B cell (primary cell): ENCODE results near the gene RAE1. TPM values are rescaled to one million over a fixed set of nuclear protein-coding genes. Genes with fewer than 3 reads are reported as not detected.

Experiments used
- ATAC-seq: fragments of 200-7000 bp; cut with Tn5 transposase; one replicate; pipeline ENCODE4 v1.10.0; 2021; ENCODE audit warnings: low read depth, mild to moderate bottlenecking, moderate number of reproducible peaks, moderate library complexity
- CTCF ChIA-PET: fragments of 350-600 bp; sonication (Branson Sonifier 250); formaldehyde crosslinking; loops from one replicate; lab custom pipeline; 2021; ENCODE audit warnings: antibody characterized with exemption, inconsistent platforms; lab: Charles Lee
- POLR2A ChIA-PET: fragments of 350-600 bp; sonication (Branson Sonifier 250); formaldehyde crosslinking; loops from one replicate; lab custom pipeline; 2021; ENCODE audit warnings: antibody characterized with exemption; lab: Charles Lee
- DNase-seq: peaks from one replicate; pipeline ENCODE4 v3.0.0; 2013
- H2AFZ ChIP-seq: 2 replicates; pipeline ENCODE4 v1.6.1; 2012; ENCODE audit warnings: mild to moderate bottlenecking, low read depth, low read length; ENCODE audit not compliant: insufficient read depth, poor library complexity, severe bottlenecking
- H3K27ac ChIP-seq, 2 donors: 1 replicate in 1 of 2; 2 replicates in 1 of 2; pipeline ENCODE4 v1.5.1; 2012 to 2013; ENCODE audit warnings: low read length in 2 of 2, mild to moderate bottlenecking in 2 of 2, moderate library complexity in 1 of 2
- H3K27me3 ChIP-seq, 4 experiments: fragments of 200-600 bp in 1 of 4; sonication (generic) in 1 of 4; replicated peaks in 1 of 4; 1 replicate in 2 of 4; 2 replicates in 2 of 4; pipeline versions ENCODE4 v1.6.1 to v1.7.0; 2013 to 2016; ENCODE audit warnings: low read length in 3 of 4, mild to moderate bottlenecking in 2 of 4, mixed read lengths in 1 of 4, moderate library complexity in 1 of 4; ENCODE audit not compliant: insufficient read depth in 4 of 4, control insufficient read depth in 3 of 4; ENCODE audit errors: control extremely low read depth in 1 of 4
- H3K36me3 ChIP-seq, 2 experiments: replicated peaks in 1 of 2; 1 replicate in 1 of 2; 2 replicates in 1 of 2; pipeline versions ENCODE4 v1.6.1 to v1.7.1; 2013; ENCODE audit warnings: low read length in 1 of 2; ENCODE audit not compliant: insufficient read depth in 2 of 2, control insufficient read depth in 1 of 2; ENCODE audit errors: control extremely low read depth in 1 of 2, extremely low read depth in 1 of 2
- H3K4me1 ChIP-seq, 2 donors: fragments of 200-600 bp in 1 of 2; sonication (generic) in 1 of 2; 1 replicate in 1 of 2; 2 replicates in 1 of 2; pipeline versions ENCODE4 v1.5.1 to v1.6.1; 2013 to 2017; ENCODE audit warnings: low read length in 2 of 2; ENCODE audit not compliant: control insufficient read depth in 2 of 2, insufficient read depth in 2 of 2
- H3K4me2 ChIP-seq: replicated peaks from 2 replicates; pipeline ENCODE3; 2012; ENCODE audit warnings: mild to moderate bottlenecking, low read depth, low read length; ENCODE audit not compliant: poor library complexity, severe bottlenecking
- H3K4me3 ChIP-seq, 5 experiments: fragments of 200-600 bp in 1 of 5; sonication (generic) in 1 of 5; 1 replicate in 3 of 5; 2 replicates in 2 of 5; pipeline versions ENCODE4 v1.5.1 to v1.7.0; 2011 to 2016; ENCODE audit warnings: low read length in 4 of 5, mild to moderate bottlenecking in 4 of 5, low read depth in 2 of 5, control low read depth in 1 of 5, moderate library complexity in 1 of 5; ENCODE audit not compliant: insufficient read depth in 1 of 5; ENCODE audit errors: control extremely low read depth in 1 of 5, extremely low read depth in 1 of 5
- H3K79me2 ChIP-seq: fragments of 200-600 bp; sonication (generic); one replicate; pipeline ENCODE4 v1.6.0; 2016; ENCODE audit warnings: low read length; ENCODE audit not compliant: control insufficient read depth, insufficient read depth
- H3K9ac ChIP-seq: fragments of 200-600 bp; sonication (generic); 2 replicates; pipeline ENCODE4 v1.6.1; 2017; ENCODE audit warnings: mild to moderate bottlenecking, low read length, moderate library complexity
- H3K9me3 ChIP-seq, 3 donors: one replicate each; pipeline versions ENCODE4 v1.6.1 to v1.7.1; 2013; ENCODE audit warnings: low read length in 2 of 3; ENCODE audit not compliant: control insufficient read depth in 2 of 3, insufficient read depth in 1 of 3; ENCODE audit errors: control extremely low read depth in 1 of 3
- H4K20me1 ChIP-seq: 2 replicates; pipeline ENCODE4 v1.6.0; 2012; ENCODE audit warnings: mild to moderate bottlenecking, low read length; ENCODE audit not compliant: insufficient read depth, control insufficient read depth, poor library complexity, severe bottlenecking
- H3K27ac Mint-ChIP-seq: one replicate; pipeline ENCODE4 v1.8.0; 2021; ENCODE audit warnings: mixed read lengths
- H3K27me3 Mint-ChIP-seq: one replicate; pipeline ENCODE4 v1.8.0; 2021; ENCODE audit warnings: mixed read lengths
- H3K4me1 Mint-ChIP-seq: one replicate; pipeline ENCODE4 v1.8.0; 2021; ENCODE audit warnings: mixed read lengths
- H3K4me3 Mint-ChIP-seq: one replicate; pipeline ENCODE4 v1.8.0; 2021; ENCODE audit warnings: mixed read lengths
- H3K9me3 Mint-ChIP-seq: one replicate; pipeline ENCODE4 v1.8.0; 2022; ENCODE audit warnings: mixed read lengths; ENCODE audit not compliant: insufficient read depth
- EZH2 ChIP-seq: IDR thresholded peaks from 2 replicates; pipeline ENCODE4 v1.6.1; 2012; ENCODE audit warnings: borderline replicate concordance, low read depth, mild to moderate bottlenecking, moderate library complexity, low read length; ENCODE audit not compliant: insufficient read depth, poor library complexity, severe bottlenecking
- WGBS: methylation state at CpG from one replicate; pipeline ENCODE4 v1.1.5; 2013; ENCODE audit warnings: missing lambda C conversion rate; ENCODE audit not compliant: insufficient coverage; 5-methylcytosine and 5-hydroxymethylcytosine counted together
- intact Hi-C: fragments of 100-400 bp; cut with micrococcal nuclease; formaldehyde crosslinking; loops from one replicate; pipeline ENCODE4 v1.10.0; 2022
- polyA plus RNA-seq: library from polyadenylated mRNA; depleted of rRNA; stranded (reverse); fragments of >200 nt; gene quantifications from 2 replicates; pipeline ENCODE4 v1.2.3, GENCODE V29; 2012
- total RNA-seq, 2 donors: library from RNA; stranded (reverse); fragments of 120-200 nt in 1 of 2; gene quantifications; 1 replicate in 1 of 2; 2 replicates in 1 of 2; pipeline versions ENCODE4 v1.2.3 to v1.2.4, GENCODE V29; 2013 to 2022
- TF ChIP-seq, protein P1 (sequence below): fragments of 200-600 bp; IDR thresholded peaks from one replicate; pipeline ENCODE4 v1.8.0; 2022; ENCODE audit warnings: antibody characterized with exemption, mild to moderate bottlenecking

Gene RAE1
- total and polyA plus RNA-seq, 2 donors (not counting 1 experiment from before 2014, with no cell fraction given): 32.6 to 33.3 TPM

DNA sequence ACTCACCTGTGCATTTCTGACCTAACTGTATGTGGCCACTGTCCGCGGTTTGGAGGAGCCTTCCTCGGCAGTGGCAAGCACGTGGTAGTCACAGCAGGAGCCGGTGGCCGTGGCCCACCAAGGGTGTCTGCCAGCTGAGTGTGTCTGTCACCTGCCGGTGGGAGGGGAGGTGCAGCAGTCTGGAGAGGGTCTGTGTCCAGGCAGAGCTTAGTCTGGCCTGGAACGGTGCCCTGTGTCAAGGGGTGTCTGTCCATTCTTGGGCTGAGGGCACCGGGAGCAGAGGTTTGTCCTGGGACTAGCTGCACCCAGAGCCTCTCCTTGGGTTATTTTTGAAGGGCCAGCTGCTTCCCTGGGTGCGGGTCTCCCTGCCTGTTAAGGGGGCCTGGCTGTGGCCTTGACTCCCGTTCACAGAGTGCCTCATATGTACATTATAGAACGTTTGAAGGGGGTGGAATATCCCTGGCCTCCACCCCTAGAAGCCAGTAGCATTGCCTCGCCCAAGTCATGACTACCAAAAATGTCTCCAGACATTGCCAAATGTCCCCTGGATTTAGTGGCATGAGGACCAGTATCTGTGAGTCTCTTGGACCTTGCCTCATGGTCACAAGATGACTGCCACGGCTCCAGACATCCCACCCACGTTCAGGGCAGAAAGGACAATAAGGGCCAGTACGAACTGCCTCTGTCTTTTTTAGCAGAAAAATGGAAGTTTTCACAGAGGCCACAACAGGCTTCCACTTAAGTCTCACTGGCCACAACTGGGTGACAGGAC, 45.3 kb downstream of the RAE1 start:
- H4K20me1 ChIP-seq: peaks cover 72% of the 10 kb centered on the region
- H3K9me3 ChIP-seq: peaks cover 0 to 6% (median 0%) of the 10 kb centered on the region in 3 donors
- H3K27ac ChIP-seq: peak overlapping the region; percentile 96 to 97
- WGBS: 86% methylated on average over 15 of the region's 16 CpGs
- peaks cover 82% of the 10 kb centered on the region for H3K79me2 ChIP-seq
- intact Hi-C loops: loop anchor here (5.0 to 10.0 kb wide), 2 partner anchors 306 to 1608 kb away; partner anchors contain the start of gene CTSZ
- ChIA-PET POLR2A (interaction anchor here (2.0 kb wide), 1 partner anchor 81 kb away, joined by 14 read pairs; no protein-coding TSS in a partner anchor), CTCF (interaction anchor here (0.7 to 5.9 kb wide), 6 partner anchors 9 to 100 kb away, joined by 3 to 69 read pairs (median 29); no protein-coding TSS in a partner anchor)
- H3K4me1 ChIP-seq: peaks cover 82 to 93% of the 10 kb centered on the region in 2 donors
- no peaks in the 10 kb centered on the region for H3K27me3 ChIP-seq
- Mint-ChIP-seq H3K4me1 (peaks cover 87% of the 10 kb centered on the region), H3K27ac (peak overlapping the region; percentile 100), H3K27me3 (no peaks in the 10 kb centered on the region), H3K9me3 (no peaks in the 10 kb centered on the region), H3K4me3 (peak overlapping the region; percentile 92)
- no peak for ATAC-seq
- peaks cover 6 to 79% of the 10 kb centered on the region in 2 experiments for H3K36me3 ChIP-seq
- no peak overlapping the region for H3K4me3 ChIP-seq
- TF ChIP-seq, protein P1, sequence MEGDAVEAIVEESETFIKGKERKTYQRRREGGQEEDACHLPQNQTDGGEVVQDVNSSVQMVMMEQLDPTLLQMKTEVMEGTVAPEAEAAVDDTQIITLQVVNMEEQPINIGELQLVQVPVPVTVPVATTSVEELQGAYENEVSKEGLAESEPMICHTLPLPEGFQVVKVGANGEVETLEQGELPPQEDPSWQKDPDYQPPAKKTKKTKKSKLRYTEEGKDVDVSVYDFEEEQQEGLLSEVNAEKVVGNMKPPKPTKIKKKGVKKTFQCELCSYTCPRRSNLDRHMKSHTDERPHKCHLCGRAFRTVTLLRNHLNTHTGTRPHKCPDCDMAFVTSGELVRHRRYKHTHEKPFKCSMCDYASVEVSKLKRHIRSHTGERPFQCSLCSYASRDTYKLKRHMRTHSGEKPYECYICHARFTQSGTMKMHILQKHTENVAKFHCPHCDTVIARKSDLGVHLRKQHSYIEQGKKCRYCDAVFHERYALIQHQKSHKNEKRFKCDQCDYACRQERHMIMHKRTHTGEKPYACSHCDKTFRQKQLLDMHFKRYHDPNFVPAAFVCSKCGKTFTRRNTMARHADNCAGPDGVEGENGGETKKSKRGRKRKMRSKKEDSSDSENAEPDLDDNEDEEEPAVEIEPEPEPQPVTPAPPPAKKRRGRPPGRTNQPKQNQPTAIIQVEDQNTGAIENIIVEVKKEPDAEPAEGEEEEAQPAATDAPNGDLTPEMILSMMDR: no peak
- TF ChIP-seq EZH2: no peak
- no peak overlapping the region for H2AFZ ChIP-seq
- no peak overlapping the region for H3K9ac ChIP-seq
- H3K4me2 ChIP-seq: peak overlapping the region; percentile 98
- DNase-seq: no peak
